ENCODE measurements around the gene ITGA2.

Gene ITGA2

DNA sequence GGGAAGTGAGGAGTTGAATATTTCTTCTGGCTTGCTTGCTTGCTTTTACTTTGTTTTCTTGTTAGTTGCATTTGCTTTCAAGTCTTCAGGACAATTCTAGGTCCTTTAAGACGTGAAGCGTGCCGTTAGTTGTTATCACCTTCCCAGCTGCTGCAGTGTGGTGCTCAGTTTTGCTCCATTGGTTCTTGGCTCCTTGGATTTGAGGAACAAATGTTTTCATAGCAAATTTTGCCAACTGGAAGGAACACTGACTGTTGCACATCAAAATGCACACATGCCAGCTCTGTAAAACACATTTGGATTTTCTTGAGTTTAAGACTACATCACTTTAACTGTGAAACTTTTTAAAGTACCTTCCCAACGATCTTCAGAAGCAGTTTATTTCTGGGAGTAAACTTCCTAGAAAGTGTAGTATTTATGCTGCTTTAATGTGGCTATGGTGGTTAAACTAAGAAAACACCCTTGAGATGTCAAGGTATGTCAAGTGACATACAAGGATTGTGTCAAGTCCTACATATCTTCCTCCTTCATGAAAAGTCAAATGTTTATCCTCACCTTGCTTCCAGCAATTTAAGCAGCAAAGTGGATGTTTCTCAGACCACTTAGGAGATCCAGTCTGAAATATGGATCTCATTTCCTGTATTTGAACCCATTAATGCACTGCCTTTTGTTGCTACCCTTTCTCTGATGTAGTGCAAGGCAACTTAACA, 95.5 kb downstream of the ITGA2 start:
- WGBS: 96% methylated on average over 4 of the region's 4 CpGs
- Histone ChIP-seq H3K4me1 (ENCODE audit: insufficient read depth, low read length) (no peaks in the 10 kb centered on the region), H3K4me3 (ENCODE audit: low read length) (no peak overlapping the region), H3K27ac (ENCODE audit: low read depth, low read length) (no peak overlapping the region), H3K9ac (ENCODE audit: low read depth, low read length) (no peak overlapping the region), H3K36me3 (ENCODE audit: insufficient read depth, low read length) (peaks cover 16% of the 10 kb centered on the region; the same call in 1 of the 2 replicates), H3K9me3 (ENCODE audit: insufficient read depth, low read depth, low read length) (no peaks in the 10 kb centered on the region), H3K27me3 (ENCODE audit: insufficient read depth, low read length) (no peaks in the 10 kb centered on the region)

DNA sequence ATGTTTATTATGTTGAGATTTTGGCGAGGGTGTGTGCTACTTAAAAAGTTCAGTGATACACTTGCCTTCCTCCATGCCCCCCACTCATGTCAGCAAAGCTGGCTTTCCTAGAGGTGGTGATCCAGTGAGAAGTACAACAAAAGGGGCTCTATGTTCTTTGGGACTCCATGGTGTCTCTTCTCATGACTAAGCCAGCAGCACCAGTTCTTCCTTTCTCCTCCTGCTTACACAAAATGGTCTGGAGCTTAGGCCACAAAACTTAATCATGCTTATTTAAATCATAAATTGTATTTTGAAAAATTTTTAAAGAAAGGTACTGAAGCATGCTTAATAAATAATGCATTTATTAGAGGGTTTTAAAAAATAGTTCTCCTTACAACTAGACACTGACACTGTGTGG, 98.0 kb downstream of the ITGA2 start:
- no peak overlapping the region for H3K27ac ChIP-seq (ENCODE audit: low read depth, low read length)
- H3K36me3 ChIP-seq (ENCODE audit: insufficient read depth, low read length): peaks cover 15% of the 10 kb centered on the region; the same call in 1 of the 2 replicates
- WGBS: 100% methylated on average over 1 of the region's 1 CpG
- H3K9me3 ChIP-seq (ENCODE audit: insufficient read depth, low read depth, low read length): no peaks in the 10 kb centered on the region
- H3K9ac ChIP-seq (ENCODE audit: low read depth, low read length): no peak overlapping the region
- H3K4me1 ChIP-seq (ENCODE audit: insufficient read depth, low read length): no peaks in the 10 kb centered on the region
- H3K4me3 ChIP-seq (ENCODE audit: low read length): no peak overlapping the region
- no peaks in the 10 kb centered on the region for H3K27me3 ChIP-seq (ENCODE audit: insufficient read depth, low read length)

DNA sequence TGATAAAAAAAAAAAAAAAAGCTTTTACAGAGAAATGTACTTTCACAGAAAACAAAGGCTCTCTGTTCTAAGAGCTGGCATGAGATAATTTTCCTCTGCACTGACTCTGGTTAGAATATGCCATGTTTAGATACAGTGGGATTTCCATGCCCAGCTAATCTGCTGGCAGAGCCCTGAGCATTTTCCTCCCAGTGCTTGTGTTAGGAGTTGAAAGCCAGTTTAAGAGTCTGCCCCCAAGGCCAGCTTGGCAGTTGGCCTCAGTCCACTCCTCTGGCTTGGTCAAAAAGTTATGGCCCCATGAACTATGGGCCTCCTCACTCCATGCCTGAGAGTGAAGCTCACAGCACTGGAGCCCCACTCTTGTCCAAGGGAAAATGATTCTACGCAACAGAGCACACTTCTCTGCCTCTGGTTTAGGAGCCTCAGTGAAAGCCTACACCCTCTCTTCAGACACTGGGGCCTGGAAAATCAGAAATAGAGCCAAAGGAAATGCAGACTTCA, 98.5 kb downstream of the ITGA2 start:
- 96% methylated on average over 1 of the region's 1 CpG for WGBS
- Histone ChIP-seq H3K9me3 (ENCODE audit: insufficient read depth, low read depth, low read length) (no peaks in the 10 kb centered on the region), H3K4me3 (ENCODE audit: low read length) (no peak overlapping the region), H3K36me3 (ENCODE audit: insufficient read depth, low read length) (peaks cover 15% of the 10 kb centered on the region; the same call in 1 of the 2 replicates), H3K27ac (ENCODE audit: low read depth, low read length) (no peak overlapping the region), H3K9ac (ENCODE audit: low read depth, low read length) (no peak overlapping the region), H3K4me1 (ENCODE audit: insufficient read depth, low read length) (no peaks in the 10 kb centered on the region), H3K27me3 (ENCODE audit: insufficient read depth, low read length) (no peaks in the 10 kb centered on the region)

- no peak overlapping the region for H3K9ac ChIP-seq (ENCODE audit: low read depth, low read length)
- no peak overlapping the region for H3K27ac ChIP-seq (ENCODE audit: low read depth, low read length)
- peaks cover 13% of the 10 kb centered on the region; the same call in 1 of the 2 replicates for H3K36me3 ChIP-seq (ENCODE audit: insufficient read depth, low read length)
- no peaks in the 10 kb centered on the region for H3K27me3 ChIP-seq (ENCODE audit: insufficient read depth, low read length)
- H3K4me1 ChIP-seq (ENCODE audit: insufficient read depth, low read length): no peaks in the 10 kb centered on the region
- H3K9me3 ChIP-seq (ENCODE audit: insufficient read depth, low read depth, low read length): no peaks in the 10 kb centered on the region
- WGBS: 96% methylated on average over 4 of the region's 4 CpGs
- H3K4me3 ChIP-seq (ENCODE audit: low read length): no peak overlapping the region
These were observed 100.4 kb downstream of the ITGA2 start for GRCh38 chr5:53089481-53089991.

DNA sequence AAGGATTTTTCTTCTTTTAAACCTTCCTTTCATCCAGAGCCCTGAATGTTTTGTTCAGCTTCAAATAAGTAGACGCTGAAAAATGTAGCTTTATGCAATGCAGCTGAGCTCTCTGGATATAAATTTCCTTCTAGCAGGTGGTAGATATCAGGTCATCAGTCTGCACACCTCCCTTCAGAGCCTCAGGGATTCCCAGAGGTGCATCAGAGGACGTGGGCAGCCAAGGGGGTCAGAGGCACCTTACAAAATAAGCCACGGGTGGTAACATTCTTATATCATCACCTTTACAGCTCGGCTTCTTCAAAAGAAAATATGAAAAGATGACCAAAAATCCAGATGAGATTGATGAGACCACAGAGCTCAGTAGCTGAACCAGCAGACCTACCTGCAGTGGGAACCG, 101.1 kb downstream of the ITGA2 start:
- Histone ChIP-seq H3K4me1 (ENCODE audit: insufficient read depth, low read length) (no peaks in the 10 kb centered on the region), H3K36me3 (ENCODE audit: insufficient read depth, low read length) (peaks cover 13% of the 10 kb centered on the region; the same call in 1 of the 2 replicates), H3K9me3 (ENCODE audit: insufficient read depth, low read depth, low read length) (no peaks in the 10 kb centered on the region), H3K4me3 (ENCODE audit: low read length) (no peak overlapping the region), H3K27me3 (ENCODE audit: insufficient read depth, low read length) (no peaks in the 10 kb centered on the region), H3K27ac (ENCODE audit: low read depth, low read length) (no peak overlapping the region), H3K9ac (ENCODE audit: low read depth, low read length) (no peak overlapping the region)
- 93% methylated on average over 5 of the region's 5 CpGs for WGBS

DNA sequence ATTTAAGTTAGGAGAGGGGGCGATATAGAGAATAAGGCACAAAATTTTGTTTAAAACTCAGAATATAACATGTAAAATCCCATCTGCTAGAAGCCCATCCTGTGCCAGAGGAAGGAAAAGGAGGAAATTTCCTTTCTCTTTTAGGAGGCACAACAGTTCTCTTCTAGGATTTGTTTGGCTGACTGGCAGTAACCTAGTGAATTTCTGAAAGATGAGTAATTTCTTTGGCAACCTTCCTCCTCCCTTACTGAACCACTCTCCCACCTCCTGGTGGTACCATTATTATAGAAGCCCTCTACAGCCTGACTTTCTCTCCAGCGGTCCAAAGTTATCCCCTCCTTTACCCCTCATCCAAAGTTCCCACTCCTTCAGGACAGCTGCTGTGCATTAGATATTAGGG, 102.1 kb downstream of the ITGA2 start:
- Histone ChIP-seq H3K27ac (ENCODE audit: low read depth, low read length) (no peak overlapping the region), H3K9ac (ENCODE audit: low read depth, low read length) (no peak overlapping the region)

DNA sequence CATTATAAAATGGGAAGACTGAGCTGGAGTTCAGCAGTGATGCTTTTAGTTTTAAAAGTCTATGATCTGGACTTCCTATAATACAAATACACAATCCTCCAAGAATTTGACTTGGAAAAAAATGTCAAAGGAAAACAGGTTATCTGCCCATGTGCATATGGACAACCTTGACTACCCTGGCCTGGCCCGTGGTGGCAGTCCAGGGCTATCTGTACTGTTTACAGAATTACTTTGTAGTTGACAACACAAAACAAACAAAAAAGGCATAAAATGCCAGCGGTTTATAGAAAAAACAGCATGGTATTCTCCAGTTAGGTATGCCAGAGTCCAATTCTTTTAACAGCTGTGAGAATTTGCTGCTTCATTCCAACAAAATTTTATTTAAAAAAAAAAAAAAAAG, 103.1 kb downstream of the ITGA2 start:
- Histone ChIP-seq H3K27me3 (ENCODE audit: insufficient read depth, low read length) (no peaks in the 10 kb centered on the region), H3K4me1 (ENCODE audit: insufficient read depth, low read length) (no peaks in the 10 kb centered on the region), H3K4me3 (ENCODE audit: low read length) (no peak overlapping the region), H3K36me3 (ENCODE audit: insufficient read depth, low read length) (peaks cover 8% of the 10 kb centered on the region; the same call in 1 of the 2 replicates), H3K9ac (ENCODE audit: low read depth, low read length) (no peak overlapping the region), H3K9me3 (ENCODE audit: insufficient read depth, low read depth, low read length) (no peaks in the 10 kb centered on the region), H3K27ac (ENCODE audit: low read depth, low read length) (no peak overlapping the region)
- WGBS: 90% methylated on average over 2 of the region's 2 CpGs

More for the DNA sequence above, 102.1 kb downstream of the ITGA2 start:
- Histone ChIP-seq H3K36me3 (ENCODE audit: insufficient read depth, low read length) (peaks cover 13% of the 10 kb centered on the region; the same call in 1 of the 2 replicates), H3K4me3 (ENCODE audit: low read length) (no peak overlapping the region), H3K4me1 (ENCODE audit: insufficient read depth, low read length) (no peaks in the 10 kb centered on the region), H3K27me3 (ENCODE audit: insufficient read depth, low read length) (no peaks in the 10 kb centered on the region), H3K9me3 (ENCODE audit: insufficient read depth, low read depth, low read length) (no peaks in the 10 kb centered on the region)
- WGBS: 81% methylated on average over 1 of the region's 2 CpGs

DNA sequence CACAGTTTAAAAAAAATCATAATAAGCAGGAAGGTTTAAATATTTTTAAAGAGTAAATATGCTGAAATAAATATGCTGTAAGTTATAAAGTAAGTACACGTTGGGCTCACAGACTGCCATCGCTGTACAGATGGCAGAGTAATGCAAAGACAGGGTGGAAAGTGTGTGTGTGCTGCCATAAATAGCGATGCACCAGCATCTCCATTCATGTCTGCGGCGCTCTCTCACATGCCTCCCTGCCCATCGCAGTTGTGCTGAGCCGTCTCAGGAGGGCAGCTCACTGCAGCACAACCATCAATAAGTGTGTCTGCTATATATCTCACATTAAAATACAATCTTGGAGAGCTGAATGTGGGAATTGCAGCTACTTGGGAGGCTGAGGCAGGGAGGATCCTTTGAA, 106.1 kb downstream of the ITGA2 start:
- H3K9ac ChIP-seq (ENCODE audit: low read depth, low read length): no peak overlapping the region
- no peak overlapping the region for H3K27ac ChIP-seq (ENCODE audit: low read depth, low read length)
- H3K36me3 ChIP-seq (ENCODE audit: insufficient read depth, low read length): peaks cover 28% of the 10 kb centered on the region
- WGBS: 90% methylated on average over 7 of the region's 7 CpGs
- no peak overlapping the region for H3K4me3 ChIP-seq (ENCODE audit: low read length)
- no peaks in the 10 kb centered on the region for H3K9me3 ChIP-seq (ENCODE audit: insufficient read depth, low read depth, low read length)
- no peaks in the 10 kb centered on the region for H3K4me1 ChIP-seq (ENCODE audit: insufficient read depth, low read length)
- H3K27me3 ChIP-seq (ENCODE audit: insufficient read depth, low read length): no peaks in the 10 kb centered on the region

- H3K4me3 ChIP-seq (ENCODE audit: low read length): no peak overlapping the region
- peaks cover 37% of the 10 kb centered on the region for H3K36me3 ChIP-seq (ENCODE audit: insufficient read depth, low read length)
- no peak overlapping the region for H3K9ac ChIP-seq (ENCODE audit: low read depth, low read length)
- no peaks in the 10 kb centered on the region for H3K4me1 ChIP-seq (ENCODE audit: insufficient read depth, low read length)
- H3K27ac ChIP-seq (ENCODE audit: low read depth, low read length): no peak overlapping the region
- H3K9me3 ChIP-seq (ENCODE audit: insufficient read depth, low read depth, low read length): no peaks in the 10 kb centered on the region
- WGBS: 40% methylated on average over 2 of the region's 3 CpGs
- no peaks in the 10 kb centered on the region for H3K27me3 ChIP-seq (ENCODE audit: insufficient read depth, low read length)
These were observed 106.9 kb downstream of the ITGA2 start for GRCh38 chr5:53095931-53096525.

DNA sequence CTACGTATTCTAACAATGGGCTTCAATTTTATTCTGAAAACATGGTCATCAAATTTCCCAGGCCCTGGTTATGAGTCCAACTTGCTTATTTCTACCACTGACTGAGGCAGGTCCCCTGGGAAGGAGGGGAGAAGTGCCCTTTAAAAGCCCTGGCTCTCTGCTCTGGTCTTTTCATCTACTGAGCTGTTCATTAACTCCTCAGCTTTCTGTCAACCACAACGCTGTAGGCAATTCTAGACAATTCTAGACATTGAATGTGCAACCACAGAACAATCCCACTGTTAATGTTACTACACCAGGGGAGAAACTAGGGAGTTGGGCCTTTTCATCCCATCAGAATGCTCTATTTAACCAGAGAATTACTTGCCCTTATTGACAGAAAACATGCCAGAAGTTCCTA, 110.4 kb downstream of the ITGA2 start:
- no peaks in the 10 kb centered on the region for H3K9me3 ChIP-seq (ENCODE audit: insufficient read depth, low read depth, low read length)
- H3K9ac ChIP-seq (ENCODE audit: low read depth, low read length): no peak overlapping the region
- WGBS: 87% methylated on average over 2 of the region's 2 CpGs
- no peak overlapping the region for H3K27ac ChIP-seq (ENCODE audit: low read depth, low read length)
- no peak overlapping the region for H3K4me3 ChIP-seq (ENCODE audit: low read length)
- H3K36me3 ChIP-seq (ENCODE audit: insufficient read depth, low read length): peaks cover 45% of the 10 kb centered on the region
- no peaks in the 10 kb centered on the region for H3K27me3 ChIP-seq (ENCODE audit: insufficient read depth, low read length)
- no peaks in the 10 kb centered on the region for H3K4me1 ChIP-seq (ENCODE audit: insufficient read depth, low read length)

DNA sequence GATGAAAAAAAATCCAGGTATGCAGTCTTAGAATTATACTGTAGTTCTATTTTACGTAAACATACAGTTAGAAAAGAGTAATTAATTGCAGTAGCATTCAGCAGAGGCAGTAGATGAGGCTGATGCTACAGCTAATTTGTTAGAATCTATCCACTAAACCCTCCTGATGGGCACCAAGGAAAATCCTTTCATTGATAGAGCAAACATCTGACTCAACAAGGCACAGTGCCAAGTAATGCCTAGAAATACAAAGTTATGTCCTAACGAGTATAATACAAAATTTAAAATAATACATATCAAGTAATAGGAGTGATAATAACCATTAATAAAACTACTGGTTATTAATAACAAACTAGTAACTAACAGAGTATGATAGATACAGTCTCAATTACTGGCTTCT, 111.5 kb downstream of the ITGA2 start:
- 91% methylated on average over 1 of the region's 2 CpGs for WGBS
- peaks cover 48% of the 10 kb centered on the region for H3K36me3 ChIP-seq (ENCODE audit: insufficient read depth, low read length)

More for the DNA sequence above, 111.5 kb downstream of the ITGA2 start:
- H3K9me3 ChIP-seq (ENCODE audit: insufficient read depth, low read depth, low read length): no peaks in the 10 kb centered on the region
- H3K4me1 ChIP-seq (ENCODE audit: insufficient read depth, low read length): no peaks in the 10 kb centered on the region
- no peak overlapping the region for H3K4me3 ChIP-seq (ENCODE audit: low read length)
- H3K9ac ChIP-seq (ENCODE audit: low read depth, low read length): no peak overlapping the region
- no peak overlapping the region for H3K27ac ChIP-seq (ENCODE audit: low read depth, low read length)
- no peaks in the 10 kb centered on the region for H3K27me3 ChIP-seq (ENCODE audit: insufficient read depth, low read length)
